Measurements from ENCODE around the gene PGBD5. TPM values are rescaled to one million over a fixed set of nuclear protein-coding genes. Genes with fewer than 3 reads are reported as not detected.
A peak's percentile ranks its signal among the peaks of the same experiment; 100 is the strongest.

The PGBD5 gene
- total RNA-seq, 4 donors from 2014 or later, result 1.0 to 4.5 (median 1.9) TPM

- no peak for DNase-seq
- no peak for TF ChIP-seq CTCF (IDR thresholded peaks at IDR 0.05 in 4 of 5, conservative IDR thresholded peaks at IDR 0.05 in 1 of 5)
- TF ChIP-seq POLR2A (IDR thresholded peaks at IDR 0.05), result no peak
- H3K4me1 ChIP-seq, result peaks cover 0 to 8% of the 10 kb centered on the region in 2 donors
- H3K27me3 ChIP-seq, result no peaks in the 10 kb centered on the region
- intact Hi-C loops (cut with DNase I; ENCODE audit: low total_unique reads) (no loop called here), in situ Hi-C loops (cut with MboI; ENCODE audit: low sequenced_read_pairs in 4 of 4) (no loop called here)
- H3K27ac ChIP-seq, result no peak overlapping the region
- H3K9me3 ChIP-seq, result peaks cover 0 to 7% (median 3%) of the 10 kb centered on the region in 3 donors
- H3K36me3 ChIP-seq, result no peaks in the 10 kb centered on the region
- H3K4me3 ChIP-seq, result no peak overlapping the region
- peak in 1 of 2 donors; percentile 27 for ATAC-seq
Observed at GRCh38 chr1:230375780-230376179, 50.4 kb downstream of the PGBD5 start.

GRCh38 chr1:230375147-230375546 lies 51.0 kb downstream of the PGBD5 start:
- H3K27ac ChIP-seq, result no peak overlapping the region
- in situ Hi-C loops (cut with MboI; ENCODE audit: low sequenced_read_pairs in 4 of 4), result no loop called here
- no peaks in the 10 kb centered on the region for H3K36me3 ChIP-seq
- DNase-seq (no peak), ATAC-seq (no peak)
- H3K4me3 ChIP-seq, result no peak overlapping the region
- H3K9me3 ChIP-seq, result peaks cover 0 to 7% (median 3%) of the 10 kb centered on the region in 3 donors
- intact Hi-C loops (cut with DNase I; ENCODE audit: low total_unique reads), result no loop called here
- H3K4me1 ChIP-seq, result peaks cover 0 to 8% of the 10 kb centered on the region in 2 donors
- TF ChIP-seq POLR2A (IDR thresholded peaks at IDR 0.05) (no peak), CTCF (IDR thresholded peaks at IDR 0.05 in 4 of 5, conservative IDR thresholded peaks at IDR 0.05 in 1 of 5) (no peak)
- no peaks in the 10 kb centered on the region for H3K27me3 ChIP-seq

- intact Hi-C loops (cut with DNase I; ENCODE audit: low total_unique reads) (no loop called here), in situ Hi-C loops (cut with MboI; ENCODE audit: low sequenced_read_pairs in 4 of 4) (no loop called here)
- peaks cover 0 to 9% of the 10 kb centered on the region in 2 donors for H3K4me1 ChIP-seq
- no peak for DNase-seq
- H3K27ac ChIP-seq, result no peak overlapping the region
- peak; percentile 68 to 74 for ATAC-seq
- no peaks in the 10 kb centered on the region for H3K36me3 ChIP-seq
- H3K9me3 ChIP-seq, result no peaks in the 10 kb centered on the region
- TF ChIP-seq CTCF (IDR thresholded peaks at IDR 0.05 in 4 of 5, conservative IDR thresholded peaks at IDR 0.05 in 1 of 5) (no peak), POLR2A (IDR thresholded peaks at IDR 0.05) (no peak)
- H3K27me3 ChIP-seq, result no peaks in the 10 kb centered on the region
- no peak overlapping the region for H3K4me3 ChIP-seq
Observed at GRCh38 chr1:230371923-230372703, 54.0 kb downstream of the PGBD5 start.

GRCh38 chr1:230370109-230370508 lies 56.0 kb downstream of the PGBD5 start:
- ATAC-seq (no peak), DNase-seq (no peak)
- H3K4me3 ChIP-seq, result no peak overlapping the region
- H3K9me3 ChIP-seq, result no peaks in the 10 kb centered on the region
- H3K27ac ChIP-seq, result no peak overlapping the region
- no peaks in the 10 kb centered on the region for H3K27me3 ChIP-seq
- no peaks in the 10 kb centered on the region for H3K36me3 ChIP-seq
- peaks cover 0 to 12% of the 10 kb centered on the region in 2 donors for H3K4me1 ChIP-seq
- TF ChIP-seq CTCF (IDR thresholded peaks at IDR 0.05 in 4 of 5, conservative IDR thresholded peaks at IDR 0.05 in 1 of 5), result no peak
- no peak for TF ChIP-seq POLR2A (IDR thresholded peaks at IDR 0.05)
- in situ Hi-C loops (cut with MboI; ENCODE audit: low sequenced_read_pairs in 4 of 4), result no loop called here
- intact Hi-C loops (cut with DNase I; ENCODE audit: low total_unique reads), result no loop called here
